Measurements from ENCODE around the gene CPNE1. TPM values are rescaled to one million over a fixed set of nuclear protein-coding genes. Genes with fewer than 3 reads are reported as not detected.
A peak's percentile ranks its signal among the peaks of the same experiment; 100 is the strongest.

Gene CPNE1
- total and polyA plus RNA-seq, 2 donors (not counting 1 experiment from before 2014, with no cell fraction given): 88.8 to 146 TPM

DNA sequence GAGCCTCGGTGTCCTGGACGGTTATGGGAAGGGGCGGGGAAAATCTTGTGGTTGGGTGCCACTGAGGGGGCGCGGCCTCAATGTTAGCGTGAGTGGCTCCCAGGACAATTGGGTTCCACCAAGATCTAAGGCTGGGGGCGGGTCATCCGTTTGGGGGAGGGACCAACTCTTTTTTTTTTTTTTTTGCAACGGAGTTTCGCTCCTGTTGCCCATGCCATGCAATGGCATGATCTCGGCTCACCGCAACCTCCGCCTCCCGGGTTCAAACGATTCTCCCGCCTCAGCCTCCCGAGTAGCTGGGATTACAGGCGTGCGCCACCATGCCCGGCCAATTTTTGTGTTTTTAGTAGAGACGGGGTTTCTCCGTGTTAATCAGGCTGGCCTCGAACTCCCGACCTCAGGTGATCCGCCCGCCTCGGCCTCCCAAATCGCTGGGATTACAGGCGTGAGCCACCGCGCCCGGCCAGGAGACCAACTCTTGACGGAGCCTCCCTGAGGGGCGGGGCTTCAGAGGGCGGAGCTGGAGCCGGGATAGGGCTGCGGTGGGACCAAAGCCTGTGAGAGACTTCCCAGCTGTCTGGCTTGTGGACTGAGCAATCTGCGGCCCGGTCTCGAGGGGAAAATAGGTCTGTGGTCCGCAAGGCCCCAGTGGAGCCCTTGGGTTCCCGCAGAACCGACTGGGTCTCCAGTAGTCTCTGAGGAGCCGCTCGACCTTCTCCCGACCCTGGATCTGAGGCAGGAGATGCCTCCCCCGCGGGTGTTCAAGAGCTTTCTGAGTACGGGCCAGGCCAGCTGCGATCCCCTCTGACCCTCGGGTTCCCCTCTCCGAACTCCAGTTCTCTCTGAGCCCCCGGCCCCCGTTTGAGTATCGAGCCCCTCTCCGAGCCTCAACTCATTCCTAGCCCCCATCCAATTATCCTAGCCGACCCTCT is 48.0 kb downstream of the CPNE1 start:
- H3K4me2 ChIP-seq (ENCODE audit: extremely low read depth, insufficient read depth, low read length): peak overlapping the region; percentile 97
- no peaks in the 10 kb centered on the region for H3K9me3 ChIP-seq (ENCODE audit: control insufficient read depth, insufficient read depth, low read depth, low read length)

GRCh38 chr20:35615667-35616464 is 48.8 kb downstream of the CPNE1 start, which contains the start of gene SPAG4:
TSS of gene SPAG4 (plus strand) at chr20:35615829. CDS start at chr20:35616004, 175 bp downstream.
- peaks cover 2% of the 10 kb centered on the region for H3K36me3 ChIP-seq (ENCODE audit: control insufficient read depth, insufficient read depth, low read length)

More for the DNA sequence above, 48.0 kb downstream of the CPNE1 start:
- Histone ChIP-seq H3K4me1 (ENCODE audit: control insufficient read depth, extremely low read depth, insufficient read depth, low read length) (peaks cover 16% of the 10 kb centered on the region), H3K79me2 (ENCODE audit: control insufficient read depth, insufficient read depth, low read length) (no peaks in the 10 kb centered on the region), H3K27me3 (ENCODE audit: control insufficient read depth, insufficient read depth, low read length) (no peaks in the 10 kb centered on the region), H3K36me3 (ENCODE audit: control insufficient read depth, insufficient read depth, low read length) (peaks cover 8% of the 10 kb centered on the region), H4K20me1 (ENCODE audit: control insufficient read depth, extremely low read depth, insufficient read depth, low read length) (no peaks in the 10 kb centered on the region), H3K27ac (ENCODE audit: insufficient read depth, low read length) (peak overlapping the region; percentile 82), H3K9ac (ENCODE audit: insufficient read depth, low read length) (peak overlapping the region; percentile 26), H3K4me3 (replicated peaks in 1 of 4; ENCODE audit: control extremely low read depth in 1 of 4, insufficient read depth in 1 of 4, low read depth in 3 of 4, low read length in 4 of 4) (peak overlapping the region; percentile 33 to 71 (median 49)), H2AFZ (ENCODE audit: low read length) (peak overlapping the region; percentile 34)
- TF ChIP-seq, protein P1, sequence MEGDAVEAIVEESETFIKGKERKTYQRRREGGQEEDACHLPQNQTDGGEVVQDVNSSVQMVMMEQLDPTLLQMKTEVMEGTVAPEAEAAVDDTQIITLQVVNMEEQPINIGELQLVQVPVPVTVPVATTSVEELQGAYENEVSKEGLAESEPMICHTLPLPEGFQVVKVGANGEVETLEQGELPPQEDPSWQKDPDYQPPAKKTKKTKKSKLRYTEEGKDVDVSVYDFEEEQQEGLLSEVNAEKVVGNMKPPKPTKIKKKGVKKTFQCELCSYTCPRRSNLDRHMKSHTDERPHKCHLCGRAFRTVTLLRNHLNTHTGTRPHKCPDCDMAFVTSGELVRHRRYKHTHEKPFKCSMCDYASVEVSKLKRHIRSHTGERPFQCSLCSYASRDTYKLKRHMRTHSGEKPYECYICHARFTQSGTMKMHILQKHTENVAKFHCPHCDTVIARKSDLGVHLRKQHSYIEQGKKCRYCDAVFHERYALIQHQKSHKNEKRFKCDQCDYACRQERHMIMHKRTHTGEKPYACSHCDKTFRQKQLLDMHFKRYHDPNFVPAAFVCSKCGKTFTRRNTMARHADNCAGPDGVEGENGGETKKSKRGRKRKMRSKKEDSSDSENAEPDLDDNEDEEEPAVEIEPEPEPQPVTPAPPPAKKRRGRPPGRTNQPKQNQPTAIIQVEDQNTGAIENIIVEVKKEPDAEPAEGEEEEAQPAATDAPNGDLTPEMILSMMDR (conservative IDR thresholded peaks at IDR 0.05 in 1 of 2, IDR thresholded peaks at IDR 0.05 in 1 of 2; ENCODE audit: low read depth in 1 of 2, low read length in 2 of 2): no peak
- no peak for TF ChIP-seq EZH2 (IDR thresholded peaks at IDR 0.05; ENCODE audit: low read length, missing control alignments)
- DNase-seq (ENCODE audit: low read depth in 2 of 2): peak; percentile 98 to 100

More at GRCh38 chr20:35615667-35616464, 48.8 kb downstream of the CPNE1 start, which contains the start of gene SPAG4:
- Histone ChIP-seq H3K4me2 (ENCODE audit: extremely low read depth, insufficient read depth, low read length) (peak within 1 kb of the TSS; percentile 77), H3K9me3 (ENCODE audit: control insufficient read depth, insufficient read depth, low read depth, low read length) (no peaks in the 10 kb centered on the region), H3K9ac (ENCODE audit: insufficient read depth, low read length) (peak within 1 kb of the TSS; percentile 82), H3K4me1 (ENCODE audit: control insufficient read depth, extremely low read depth, insufficient read depth, low read length) (peaks cover 16% of the 10 kb centered on the region), H3K4me3 (replicated peaks in 1 of 4; ENCODE audit: control extremely low read depth in 1 of 4, insufficient read depth in 1 of 4, low read depth in 3 of 4, low read length in 4 of 4) (peak within 1 kb of the TSS; percentile 46 to 71 (median 59)), H3K79me2 (ENCODE audit: control insufficient read depth, insufficient read depth, low read length) (no peaks in the 10 kb centered on the region), H3K27me3 (ENCODE audit: control insufficient read depth, insufficient read depth, low read length) (no peaks in the 10 kb centered on the region), H2AFZ (ENCODE audit: low read length) (peak within 1 kb of the TSS; percentile 27), H4K20me1 (ENCODE audit: control insufficient read depth, extremely low read depth, insufficient read depth, low read length) (no peaks in the 10 kb centered on the region), H3K27ac (ENCODE audit: insufficient read depth, low read length) (peak within 1 kb of the TSS; percentile 91)
- DNase-seq (ENCODE audit: low read depth in 2 of 2): peak; percentile 73 to 82
- TF ChIP-seq, protein P1 (conservative IDR thresholded peaks at IDR 0.05 in 1 of 2, IDR thresholded peaks at IDR 0.05 in 1 of 2; ENCODE audit: low read depth in 1 of 2, low read length in 2 of 2): no peak
- no peak for TF ChIP-seq EZH2 (IDR thresholded peaks at IDR 0.05; ENCODE audit: low read length, missing control alignments)

Data from fibroblast of lung (primary cell).